ENCODE results near the gene ICA1.

GRCh38 chr7:8228766-8229674 is 32.9 kb downstream of the ICA1 start:
- TF ChIP-seq, protein P1, sequence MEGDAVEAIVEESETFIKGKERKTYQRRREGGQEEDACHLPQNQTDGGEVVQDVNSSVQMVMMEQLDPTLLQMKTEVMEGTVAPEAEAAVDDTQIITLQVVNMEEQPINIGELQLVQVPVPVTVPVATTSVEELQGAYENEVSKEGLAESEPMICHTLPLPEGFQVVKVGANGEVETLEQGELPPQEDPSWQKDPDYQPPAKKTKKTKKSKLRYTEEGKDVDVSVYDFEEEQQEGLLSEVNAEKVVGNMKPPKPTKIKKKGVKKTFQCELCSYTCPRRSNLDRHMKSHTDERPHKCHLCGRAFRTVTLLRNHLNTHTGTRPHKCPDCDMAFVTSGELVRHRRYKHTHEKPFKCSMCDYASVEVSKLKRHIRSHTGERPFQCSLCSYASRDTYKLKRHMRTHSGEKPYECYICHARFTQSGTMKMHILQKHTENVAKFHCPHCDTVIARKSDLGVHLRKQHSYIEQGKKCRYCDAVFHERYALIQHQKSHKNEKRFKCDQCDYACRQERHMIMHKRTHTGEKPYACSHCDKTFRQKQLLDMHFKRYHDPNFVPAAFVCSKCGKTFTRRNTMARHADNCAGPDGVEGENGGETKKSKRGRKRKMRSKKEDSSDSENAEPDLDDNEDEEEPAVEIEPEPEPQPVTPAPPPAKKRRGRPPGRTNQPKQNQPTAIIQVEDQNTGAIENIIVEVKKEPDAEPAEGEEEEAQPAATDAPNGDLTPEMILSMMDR (IDR thresholded peaks at IDR 0.05): no peak
- TF ChIP-seq POLR2A (IDR thresholded peaks at IDR 0.05): no peak

All from stomach (tissue), 4 donors.